ENCODE data around the gene MORN5.

MORN5 gene

GRCh38 chr9:122218071-122218934 is 58.6 kb downstream of the MORN5 start:
- DNase-seq = no peak

GRCh38 chr9:122218935-122219855 is 59.5 kb downstream of the MORN5 start:
- no peak for DNase-seq

GRCh38 chr9:122219856-122220672 is 60.4 kb downstream of the MORN5 start:
- DNase-seq = no peak

- no peak for DNase-seq
These were observed 61.0 kb downstream of the MORN5 start for GRCh38 chr9:122220673-122221182.

- DNase-seq = no peak
These were observed 61.6 kb downstream of the MORN5 start for GRCh38 chr9:122221183-122221811.

- DNase-seq = no peak
These were observed 63.1 kb downstream of the MORN5 start for GRCh38 chr9:122222791-122223190.

GRCh38 chr9:122223435-122223834 is 63.7 kb downstream of the MORN5 start:
- no peak for DNase-seq

- no peak for DNase-seq
These were observed 65.8 kb downstream of the MORN5 start for GRCh38 chr9:122225312-122226141.

GRCh38 chr9:122226142-122226757 is 66.5 kb downstream of the MORN5 start:
- DNase-seq = no peak

- no peak for DNase-seq
These were observed 67.3 kb downstream of the MORN5 start for GRCh38 chr9:122226758-122227574.

GRCh38 chr9:122227575-122227900 is 67.8 kb downstream of the MORN5 start:
- no peak for DNase-seq

- DNase-seq = no peak
These were observed 68.5 kb downstream of the MORN5 start for GRCh38 chr9:122228191-122228567.

- no peak for DNase-seq
These were observed 69.1 kb downstream of the MORN5 start, which contains the start of gene LHX6 for GRCh38 chr9:122228568-122229484. TSS of gene LHX6 (minus strand) at chr9:122228957. CDS start at chr9:122228740, 217 bp downstream.

- DNase-seq = no peak
These were observed 69.8 kb downstream of the MORN5 start for GRCh38 chr9:122229485-122229837.

GRCh38 chr9:122232796-122233306 is 73.1 kb downstream of the MORN5 start:
- no peak for DNase-seq

- DNase-seq = no peak
These were observed 74.5 kb downstream of the MORN5 start for GRCh38 chr9:122234022-122234748.

- no peak for DNase-seq
These were observed 77.0 kb downstream of the MORN5 start for GRCh38 chr9:122236681-122237080.

- DNase-seq = no peak
These were observed 80.0 kb downstream of the MORN5 start for GRCh38 chr9:122239722-122240121.

Measured in SIG-M5 (cell line).